H1 (cell line): ENCODE measurements around the gene PTPRG. TPM values are rescaled to one million over a fixed set of nuclear protein-coding genes. Genes with fewer than 3 reads are reported as not detected.

Experiments
- CTCF ChIA-PET: fragments of 300-600 bp; sonication (Branson Sonifier 250); formaldehyde crosslinking; loops from one replicate; lab custom pipeline; 2021; ENCODE audit not compliant: partially characterized antibody; lab: Charles Lee
- POLR2A ChIA-PET: fragments of 300-600 bp; sonication (Branson Sonifier 250); formaldehyde crosslinking; loops from one replicate; lab custom pipeline; 2021; ENCODE audit warnings: inconsistent platforms; ENCODE audit not compliant: partially characterized antibody; lab: Charles Lee
- DNase-seq, 2 experiments: peaks; one replicate each; pipeline versions ENCODE4 v3.0.0 to v3.0.0-alpha.2; 2010 to 2022; ENCODE audit warnings: low spot score in 2 of 2, low read depth in 1 of 2, mixed read lengths in 1 of 2
- FAIRE-seq: peaks from 2 replicates; lab custom pipeline; 2011; peaks lifted over from hg19 to GRCh38; lab: Jason Lieb, UNC
- H2AFZ ChIP-seq: 2 replicates; pipeline ENCODE4 v1.8.1; 2012; ENCODE audit warnings: low read length, inconsistent platforms
- H2AK5ac ChIP-seq: 2 replicates; pipeline ENCODE4 v1.6.1; 2013; ENCODE audit warnings: low read depth, low read length
- H2BK120ac ChIP-seq: replicated peaks from 2 replicates; pipeline ENCODE3; 2013; ENCODE audit warnings: low read depth, low read length, inconsistent platforms
- H2BK12ac ChIP-seq: 2 replicates; pipeline ENCODE4 v1.6.1; 2013; ENCODE audit warnings: low read depth, low read length
- H2BK15ac ChIP-seq: 2 replicates; pipeline ENCODE4 v1.6.1; 2013; ENCODE audit warnings: low read length
- H2BK20ac ChIP-seq: 2 replicates; pipeline ENCODE4 v1.6.1; 2013; ENCODE audit warnings: low read length
- H2BK5ac ChIP-seq: 2 replicates; pipeline ENCODE4 v1.6.1; 2013; ENCODE audit warnings: low read depth, low read length
- H3K14ac ChIP-seq: 2 replicates; pipeline ENCODE4 v1.6.1; 2013; ENCODE audit warnings: inconsistent platforms; ENCODE audit not compliant: insufficient read length
- H3K18ac ChIP-seq: 2 replicates; pipeline ENCODE4 v1.6.1; 2013; ENCODE audit warnings: low read length; ENCODE audit errors: extremely low read depth
- H3K23ac ChIP-seq: 2 replicates; pipeline ENCODE4 v1.6.1; 2013; ENCODE audit warnings: inconsistent platforms; ENCODE audit not compliant: insufficient read length
- H3K23me2 ChIP-seq: 2 replicates; pipeline ENCODE4 v1.6.1; 2013; ENCODE audit warnings: low read depth, low read length
- H3K27ac ChIP-seq: 2 replicates; pipeline ENCODE4 v1.6.1; 2011; ENCODE audit warnings: low read depth, low read length, inconsistent platforms
- H3K27me3 ChIP-seq, 4 experiments: replicated peaks in 1 of 4; 1 replicate in 1 of 4; 2 replicates in 3 of 4; pipeline versions ENCODE4 v1.6.1 to v1.8.1; 2011 to 2013; ENCODE audit warnings: low read length in 3 of 4, mild to moderate bottlenecking in 3 of 4, inconsistent platforms in 2 of 4, mixed read lengths in 2 of 4, moderate library complexity in 1 of 4; ENCODE audit not compliant: control insufficient read depth in 3 of 4, insufficient read depth in 3 of 4; ENCODE audit errors: extremely low read depth in 1 of 4
- H3K36me3 ChIP-seq, 4 experiments: 2 replicates each; pipeline versions ENCODE4 v1.6.1 to v1.8.1; 2011 to 2013; ENCODE audit warnings: mild to moderate bottlenecking in 4 of 4, low read length in 3 of 4, moderate library complexity in 2 of 4, control low read depth in 1 of 4, inconsistent platforms in 1 of 4; ENCODE audit not compliant: insufficient read depth in 4 of 4, control insufficient read depth in 2 of 4
- H3K4ac ChIP-seq: replicated peaks from 2 replicates; pipeline ENCODE3; 2013; ENCODE audit warnings: low read length, low read depth, mixed read lengths, inconsistent platforms; ENCODE audit not compliant: insufficient read length
- H3K4me1 ChIP-seq, 4 experiments: replicated peaks in 1 of 4; 1 replicate in 1 of 4; 2 replicates in 3 of 4; pipeline versions ENCODE4 v1.6.1 to v1.8.1; 2011 to 2013; ENCODE audit warnings: low read length in 3 of 4, inconsistent platforms in 2 of 4, mixed read lengths in 1 of 4; ENCODE audit not compliant: insufficient read depth in 4 of 4, control insufficient read depth in 3 of 4
- H3K4me2 ChIP-seq, 2 experiments: 2 replicates each; pipeline versions ENCODE4 v1.6.1 to v1.8.1; 2011 to 2013; ENCODE audit warnings: low read depth in 2 of 2, low read length in 2 of 2, control low read depth in 1 of 2, inconsistent platforms in 1 of 2, mild to moderate bottlenecking in 1 of 2; ENCODE audit not compliant: insufficient read depth in 1 of 2
- H3K4me3 ChIP-seq, 4 experiments: fragments of 200-600, 300-600 bp in 1 of 4; sonication (generic), shearing (Covaris generic), sonication (Bioruptor Twin) in 1 of 4; 2 replicates each; pipeline versions ENCODE4 v1.5.1 to v1.8.1; 2011 to 2016; ENCODE audit warnings: low read length in 4 of 4, low read depth in 3 of 4, control low read depth in 2 of 4, inconsistent platforms in 2 of 4, mild to moderate bottlenecking in 2 of 4, mixed read lengths in 1 of 4, moderate library complexity in 1 of 4; ENCODE audit not compliant: insufficient read depth in 2 of 4; ENCODE audit errors: extremely low read depth in 1 of 4
- H3K56ac ChIP-seq: replicated peaks from 2 replicates; pipeline ENCODE3; 2013; ENCODE audit warnings: low read depth, mild to moderate bottlenecking, mixed read lengths, low read length, inconsistent platforms; ENCODE audit not compliant: insufficient read length
- H3K79me1 ChIP-seq: 2 replicates; pipeline ENCODE4 v1.6.1; 2013; ENCODE audit warnings: low read depth, low read length, control low read depth
- H3K79me2 ChIP-seq, 2 experiments: 2 replicates each; pipeline versions ENCODE4 v1.6.1 to v1.8.1; 2012 to 2013; ENCODE audit warnings: low read length in 2 of 2, mild to moderate bottlenecking in 2 of 2, inconsistent platforms in 1 of 2; ENCODE audit not compliant: insufficient read depth in 2 of 2, control insufficient read depth in 1 of 2
- H3K9ac ChIP-seq, 4 experiments: replicated peaks in 1 of 4; 1 replicate in 1 of 4; 2 replicates in 3 of 4; pipeline versions ENCODE4 v1.6.1 to v1.8.1; 2011 to 2013; ENCODE audit warnings: low read depth in 3 of 4, low read length in 3 of 4, control low read depth in 2 of 4, mild to moderate bottlenecking in 2 of 4, moderate library complexity in 2 of 4, inconsistent platforms in 1 of 4; ENCODE audit errors: extremely low read depth in 1 of 4
- H3K9me3 ChIP-seq, 2 experiments: 2 replicates each; pipeline versions ENCODE4 v1.6.1 to v1.8.1; 2012 to 2013; ENCODE audit warnings: mild to moderate bottlenecking in 2 of 2, moderate library complexity in 2 of 2, control low read depth in 1 of 2, inconsistent platforms in 1 of 2, low read depth in 1 of 2, low read length in 1 of 2, mixed read lengths in 1 of 2; ENCODE audit not compliant: insufficient read depth in 2 of 2
- H4K20me1 ChIP-seq, 2 experiments: replicated peaks in 1 of 2; 2 replicates each; pipeline versions ENCODE3 to v1.8.1; 2011 to 2013; ENCODE audit warnings: inconsistent platforms in 2 of 2, low read length in 2 of 2, mild to moderate bottlenecking in 1 of 2; ENCODE audit not compliant: insufficient read depth in 2 of 2, control insufficient read depth in 1 of 2
- H4K5ac ChIP-seq: 2 replicates; pipeline ENCODE4 v1.6.1; 2013; ENCODE audit warnings: low read length, low read depth, mixed read lengths, inconsistent platforms; ENCODE audit not compliant: insufficient read length
- H4K8ac ChIP-seq: 2 replicates; pipeline ENCODE4 v1.8.0; 2013; ENCODE audit warnings: mild to moderate bottlenecking, moderate library complexity, low read length, inconsistent platforms; ENCODE audit not compliant: insufficient read depth; ENCODE audit errors: extremely low read depth
- H4K91ac ChIP-seq: replicated peaks from 2 replicates; pipeline ENCODE3; 2013; ENCODE audit warnings: low read length, mixed read lengths, inconsistent platforms; ENCODE audit not compliant: insufficient read length
- EZH2 ChIP-seq: fragments of 200-600 bp; sonication (generic); IDR thresholded peaks from 2 replicates; pipeline ENCODE4 v1.7.1; 2012; ENCODE audit warnings: low read depth, mild to moderate bottlenecking, moderate library complexity, low read length, inconsistent platforms; ENCODE audit not compliant: severe bottlenecking
- JUN ChIP-seq: IDR thresholded peaks from 2 replicates; pipeline ENCODE4 v1.6.1; 2011; ENCODE audit warnings: low read depth, mild to moderate bottlenecking, improper control_type of control experiment, low read length
- NANOG ChIP-seq: IDR thresholded peaks from 2 replicates; pipeline ENCODE4 v1.6.1; 2011; ENCODE audit warnings: low read length, low read depth, mild to moderate bottlenecking, inconsistent platforms; ENCODE audit not compliant: insufficient read depth, poor library complexity, severe bottlenecking
- NRF1 ChIP-seq: IDR thresholded peaks from 2 replicates; pipeline ENCODE4 v1.6.1; 2011; ENCODE audit warnings: mild to moderate bottlenecking, low read depth, low read length, improper control_type of control experiment
- RAD21 ChIP-seq, 2 experiments: IDR thresholded peaks in 1 of 2; conservative IDR thresholded peaks in 1 of 2; 2 replicates each; pipeline ENCODE4 v1.6.1; 2011; ENCODE audit warnings: low read depth in 2 of 2, low read length in 2 of 2, improper control_type of control experiment in 1 of 2, inconsistent platforms in 1 of 2, mild to moderate bottlenecking in 1 of 2, moderate library complexity in 1 of 2
- SIN3A ChIP-seq, 2 experiments: IDR thresholded peaks in 1 of 2; conservative IDR thresholded peaks in 1 of 2; 2 replicates each; pipeline ENCODE4 v1.6.1; 2011 to 2012; ENCODE audit warnings: low read length in 2 of 2, improper control_type of control experiment in 1 of 2, low read depth in 1 of 2, mild to moderate bottlenecking in 1 of 2
- SIX5 ChIP-seq: IDR thresholded peaks from 2 replicates; pipeline ENCODE4 v1.6.1; 2011; ENCODE audit warnings: mild to moderate bottlenecking, low read depth, low read length
- TAF7 ChIP-seq: optimal IDR thresholded peaks from 2 replicates; pipeline ENCODE3; 2011; ENCODE audit warnings: low read depth, mild to moderate bottlenecking, inconsistent platforms, low read length, moderate library complexity, borderline replicate concordance
- TBP ChIP-seq: IDR thresholded peaks from 2 replicates; pipeline ENCODE4 v1.6.1; 2011; ENCODE audit warnings: low read depth, low read length, improper control_type of control experiment
- TCF12 ChIP-seq: IDR thresholded peaks from 2 replicates; pipeline ENCODE4 v1.6.1; 2011; ENCODE audit warnings: low read depth, mild to moderate bottlenecking, low read length
- WGBS, 2 experiments: shearing (Covaris generic) in 1 of 2; methylation state at CpG; one replicate each; pipeline versions ENCODE4 v1.1.6 to v1.1.7; 2013 to 2015; ENCODE audit warnings: low lambda C conversion rate in 2 of 2, mixed read lengths in 2 of 2, inconsistent platforms in 1 of 2, low coverage in 1 of 2, missing lambda C conversion rate in 1 of 2; ENCODE audit not compliant: insufficient replicate concordance in 2 of 2, insufficient coverage in 1 of 2, insufficient read length in 1 of 2; ENCODE audit errors: extremely low coverage in 1 of 2, missing lambda C conversion rate in 1 of 2; 5-methylcytosine and 5-hydroxymethylcytosine counted together
- polyA plus RNA-seq, 7 experiments: library from polyadenylated mRNA; depleted of rRNA in 3 of 7; stranded (reverse) in 5 of 7; unstranded in 2 of 7; fragments of >200 nt in 5 of 7; fragments of 200-250 nt in 2 of 7; gene quantifications; 1 replicate in 5 of 7; 2 replicates in 1 of 7; 4 replicates in 1 of 7; pipeline versions ENCODE4 v1.2.1 to v1.2.3, GENCODE V29; 2011 to 2013; ENCODE audit warnings: missing spikeins in 2 of 7, mixed read lengths in 2 of 7
- total RNA-seq: library from RNA; stranded (reverse); fragmentation: NEBNext Ultra II Directional; extraction: Animal tissue kit (Norgen Biotek cat#: 25700); gene quantifications from 2 replicates; pipeline ENCODE4 v1.2.1, GENCODE V29; 2021

Gene PTPRG
- total and polyA plus RNA-seq, 2 of the 8 experiments (the other 6 are each of a cell fraction or from before 2014, with no cell fraction given), result 23.3 to 96.2 TPM

DNA sequence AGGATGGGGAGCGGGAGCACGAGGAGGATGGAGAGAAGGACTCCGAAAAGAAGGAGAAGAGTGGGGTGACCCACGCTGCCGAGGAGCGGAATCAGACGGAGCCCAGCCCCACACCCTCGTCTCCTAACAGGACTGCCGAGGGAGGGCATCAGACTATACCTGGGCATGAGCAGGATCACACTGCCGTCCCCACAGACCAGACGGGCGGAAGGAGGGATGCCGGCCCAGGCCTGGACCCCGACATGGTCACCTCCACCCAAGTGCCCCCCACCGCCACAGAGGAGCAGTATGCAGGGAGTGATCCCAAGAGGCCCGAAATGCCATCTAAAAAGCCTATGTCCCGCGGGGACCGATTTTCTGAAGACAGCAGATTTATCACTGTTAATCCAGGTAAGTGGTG is 642.2 kb downstream of the PTPRG start:
- ChIA-PET POLR2A (no interaction called here), CTCF (interaction anchor here (1.9 to 2.8 kb wide), 2 partner anchors 9 to 13 kb away, joined by 5 to 7 read pairs; no protein-coding TSS in a partner anchor)
- Histone ChIP-seq H3K18ac (no peak overlapping the region), H3K4me1 (peaks cover 0 to 2% (median 0%) of the 10 kb centered on the region in 4 experiments; a peak in 1 of 7 replicates), H4K20me1 (peaks cover 1 to 2% of the 10 kb centered on the region in 2 experiments), H3K27me3 (no peaks in the 10 kb centered on the region), H4K91ac (no peak overlapping the region), H2BK12ac (no peak overlapping the region), H3K79me2 (no peaks in the 10 kb centered on the region), H4K8ac (no peak overlapping the region), H3K23ac (no peak overlapping the region), H3K4ac (no peak overlapping the region), H2BK15ac (no peak overlapping the region), H3K4me2 (no peak overlapping the region), H2AFZ (no peak overlapping the region), H3K4me3 (no peak overlapping the region), H3K14ac (no peak overlapping the region), H3K9ac (no peak overlapping the region), H2BK20ac (no peak overlapping the region), H3K56ac (no peak overlapping the region), H3K23me2 (no peaks in the 10 kb centered on the region), H4K5ac (no peak overlapping the region), H2BK5ac (no peak overlapping the region; the same call in 1 of the 2 replicates), H3K27ac (no peak overlapping the region), H3K9me3 (no peaks in the 10 kb centered on the region), H2AK5ac (no peak overlapping the region), H3K36me3 (peaks cover 0 to 13% (median 5%) of the 10 kb centered on the region in 4 experiments; a peak in 5 of 8 replicates), H3K79me1 (no peaks in the 10 kb centered on the region; the same call in 1 of the 2 replicates), H2BK120ac (no peak overlapping the region)
- FAIRE-seq (no peak), DNase-seq (no peak)
- TF ChIP-seq NANOG (no peak), TBP (no peak), RAD21 (IDR thresholded peaks at IDR 0.05 in 1 of 2, conservative IDR thresholded peaks at IDR 0.05 in 1 of 2; ENCODE audit: low read depth in 2 of 2, low read length in 2 of 2) (no peak), SIN3A (conservative IDR thresholded peaks at IDR 0.05 in 1 of 2, IDR thresholded peaks at IDR 0.05 in 1 of 2; ENCODE audit: low read depth in 1 of 2, low read length in 2 of 2) (no peak), JUN (no peak), NRF1 (no peak), TAF7 (no peak), TCF12 (no peak), EZH2 (no peak), SIX5 (no peak)
- 91% methylated on average over 19 of the region's 19 CpGs; no CpG with 5 or more reads in 1 of the 2 experiments for WGBS, 2 experiments
